Heart right ventricle (tissue), 16 donors: ENCODE data around the gene ZBTB6. TPM values are rescaled to one million over a fixed set of nuclear protein-coding genes. Genes with fewer than 3 reads are reported as not detected.

ENCODE experiments used
- ATAC-seq, 8 donors: fragments of 200-7000 bp; cut with Tn5 transposase; one replicate each; pipeline ENCODE4 v1.9.1; 2020; ENCODE audit warnings: mild to moderate bottlenecking in 8 of 8, moderate library complexity in 8 of 8, moderate number of reproducible peaks in 1 of 8
- DNase-seq, 2 donors: peaks; one replicate each; pipeline ENCODE4 v3.0.0-alpha.2; 2020
- H3K27ac ChIP-seq, 10 donors: fragments of 200-600 bp; sonication (generic) in 2 of 10; one replicate each; pipeline versions ENCODE4 v1.5.0 to v1.8.0; 2020 to 2022; ENCODE audit warnings: mild to moderate bottlenecking in 3 of 10
- H3K27me3 ChIP-seq, 7 donors: fragments of 200-600 bp; one replicate each; pipeline ENCODE4 v1.8.0; 2021 to 2022; ENCODE audit warnings: mild to moderate bottlenecking in 2 of 7
- H3K36me3 ChIP-seq, 9 donors: fragments of 200-600 bp; sonication (generic) in 1 of 9; one replicate each; pipeline versions ENCODE4 v1.5.0 to v1.8.0; 2020 to 2022; ENCODE audit warnings: mild to moderate bottlenecking in 2 of 9
- H3K4me1 ChIP-seq, 9 donors: fragments of 200-600 bp; sonication (generic) in 1 of 9; one replicate each; pipeline versions ENCODE4 v1.5.0 to v1.8.0; 2020 to 2022; ENCODE audit warnings: mild to moderate bottlenecking in 4 of 9
- H3K4me3 ChIP-seq, 10 donors: fragments of 200-600 bp; sonication (generic) in 2 of 10; one replicate each; pipeline versions ENCODE4 v1.5.0 to v1.8.0; 2020 to 2022; ENCODE audit warnings: mild to moderate bottlenecking in 7 of 10, moderate library complexity in 2 of 10
- H3K9me3 ChIP-seq, 11 donors: fragments of 200-600 bp in 10 of 11; sonication (generic) in 2 of 11; one replicate each; pipeline versions ENCODE4 v1.5.0 to v1.8.0; 2013 to 2022; ENCODE audit warnings: mild to moderate bottlenecking in 2 of 11, control low read depth in 1 of 11, moderate library complexity in 1 of 11
- CTCF ChIP-seq, 9 donors: fragments of 200-600 bp; sonication (generic) in 2 of 9; IDR thresholded peaks; one replicate each; pipeline versions ENCODE4 v1.5.0 to v1.8.0; 2021 to 2022; ENCODE audit warnings: antibody characterized with exemption in 9 of 9, mild to moderate bottlenecking in 5 of 9, moderate library complexity in 1 of 9
- WGBS, 2 donors: extraction: QIAGEN DNeasy Blood & Tissue Kit; methylation state at CpG; one replicate each; pipeline ENCODE4 v1.1.7; 2013; ENCODE audit warnings: inconsistent platforms in 1 of 2; 5-methylcytosine and 5-hydroxymethylcytosine counted together
- intact Hi-C, 10 donors: fragments of 100-400 bp; cut with DNase I; formaldehyde crosslinking; loops; one replicate each; pipeline versions ENCODE4 v1.11.1 to v1.14.2; 2022
- polyA plus RNA-seq, 2 donors: library from polyadenylated mRNA; stranded (reverse); fragments of 200-250 nt; gene quantifications; one replicate each; pipeline ENCODE4 v1.2.3, GENCODE V29; 2013
- total RNA-seq, 10 donors: library from RNA; stranded (reverse); fragmentation: NEBNext Ultra II Directional in 3 of 10; extraction: Animal tissue kit (Norgen Biotek cat#: 25700) in 3 of 10; gene quantifications; one replicate each; pipeline versions ENCODE4 v1.2.1 to v1.2.4, GENCODE V29; 2021 to 2023
- donor health status: Arrhythmogenic right ventricular cardiomyopathy.
- donor health status: ischemic (EF 13 %, LVEDD 7.1; RV severe dilation, severe dysfunction).
- donor health status: healthy with polysubstance abuse.
- donor health status: DM: no; HTN: yes; CAD: no.
- donor health status: DM: no; HTN: no; CAD: no.
- donor health status: ischemic (EF 25% LVEDD 6.9; RV normal size, moderate dysfunction).
- donor health status: ischemic (EF 25% LVEDD 5.7; RV mildly dilated, moderate dysfunction).
- donor health status: healthy.
- donor health status: DM: yes; HTN: yes; CAD: no.
- donor health status: Ischemic cardiomyopathy.
- donor health status: ischemic (EF 35%, LVEDD 5.7; RV mildly dilated, moderate dysfunction).
- donor health status: nonischemic (EF 11% LVEDD 7.7; RV severe dilation, severe dysfunction).
- donor health status: DM: yes; HTN: yes; CAD: no.
- donor health status: PGD.
- donor health status: ischemic (EF 29% LVEDD 5.4; RV normal size, mild dysfunction).
- donor health status: nonischemic (EF 23%, LVEDD 6.1; RV moderate dilation, normal function).

ZBTB6 gene
- total and polyA plus RNA-seq, 12 donors, result 2.2 to 7.0 (median 5.7) TPM

- no peaks in the 10 kb centered on the region for H3K9me3 ChIP-seq
- H3K27ac ChIP-seq, result peak overlapping the region in 5 of 10 donors; percentile 9 to 66 (median 40)
- no CpG with 5 or more reads among the region's 5 CpGs for WGBS, 2 donors
- intact Hi-C loops, result loop anchor here in 1 of 10 donors (10.0 kb wide), 1 partner anchor 51 kb away; no protein-coding TSS in a partner anchor
- TF ChIP-seq CTCF (IDR thresholded peaks at IDR 0.05), result no peak
- peaks cover 0 to 13% (median 0%) of the 10 kb centered on the region in 9 donors for H3K4me1 ChIP-seq
- DNase-seq (no peak), ATAC-seq (no peak)
- peaks cover 0 to 70% (median 4%) of the 10 kb centered on the region in 9 donors for H3K36me3 ChIP-seq
- H3K27me3 ChIP-seq, result no peaks in the 10 kb centered on the region
- no peak overlapping the region for H3K4me3 ChIP-seq
Measured at GRCh38 chr9:122866079-122866478, 47.0 kb downstream of the ZBTB6 start.

- Histone ChIP-seq H3K27me3 (no peaks in the 10 kb centered on the region), H3K4me3 (peak overlapping the region in 1 of 10 donors; percentile 6), H3K36me3 (peaks cover 0 to 70% (median 4%) of the 10 kb centered on the region in 9 donors), H3K27ac (peak overlapping the region in 8 of 10 donors; percentile 16 to 66 (median 32)), H3K4me1 (peaks cover 0 to 13% (median 0%) of the 10 kb centered on the region in 9 donors), H3K9me3 (no peaks in the 10 kb centered on the region)
- DNase-seq (no peak), ATAC-seq (peak in 4 of 8 donors; percentile 29 to 59 (median 45))
- WGBS, 2 donors, result 66 to 69% methylated on average over 7 of the region's 7 CpGs
- intact Hi-C loops, result loop anchor here in 1 of 10 donors (10.0 kb wide), 1 partner anchor 50 kb away; no protein-coding TSS in a partner anchor
- no peak for TF ChIP-seq CTCF (IDR thresholded peaks at IDR 0.05)
Measured at GRCh38 chr9:122865300-122865699, 47.8 kb downstream of the ZBTB6 start.

GRCh38 chr9:122863407-122863806 lies 49.7 kb downstream of the ZBTB6 start:
- DNase-seq, result no peak
- TF ChIP-seq CTCF (IDR thresholded peaks at IDR 0.05), result no peak
- no peak for ATAC-seq
- no peak overlapping the region for H3K4me3 ChIP-seq
- peaks cover 0 to 13% (median 0%) of the 10 kb centered on the region in 9 donors for H3K4me1 ChIP-seq
- H3K27me3 ChIP-seq, result no peaks in the 10 kb centered on the region
- 98% methylated on average over 3 of the region's 3 CpGs for WGBS, 2 donors
- H3K36me3 ChIP-seq, result peaks cover 0 to 73% (median 15%) of the 10 kb centered on the region in 9 donors
- intact Hi-C loops, result loop anchor here in 1 of 10 donors (10.0 kb wide), 1 partner anchor 49 kb away; no protein-coding TSS in a partner anchor
- H3K27ac ChIP-seq, result no peak overlapping the region
- H3K9me3 ChIP-seq, result no peaks in the 10 kb centered on the region

- H3K27me3 ChIP-seq, result no peaks in the 10 kb centered on the region
- peaks cover 0 to 97% (median 30%) of the 10 kb centered on the region in 9 donors for H3K36me3 ChIP-seq
- no peaks in the 10 kb centered on the region for H3K9me3 ChIP-seq
- intact Hi-C loops, result loop anchor here in 1 of 10 donors (10.0 kb wide), 1 partner anchor 46 kb away; no protein-coding TSS in a partner anchor
- ATAC-seq, result no peak
- no peak overlapping the region for H3K27ac ChIP-seq
- no peak for TF ChIP-seq CTCF (IDR thresholded peaks at IDR 0.05)
- H3K4me1 ChIP-seq, result peaks cover 0 to 13% (median 0%) of the 10 kb centered on the region in 9 donors
- 90 to 95% methylated on average over 8 of the region's 8 CpGs for WGBS, 2 donors
- no peak overlapping the region for H3K4me3 ChIP-seq
- DNase-seq, result no peak
Measured at GRCh38 chr9:122860319-122861142, 52.6 kb downstream of the ZBTB6 start.

Other genes with a start within 250 kb of the ZBTB6 start
- gene OR1L3, start 238.2 kb downstream of the ZBTB6 start, total RNA-seq, result not detected
- not detected for gene OR1L3, start 238.2 kb downstream of the ZBTB6 start, polyA plus RNA-seq
- gene OR1L4, start 189.3 kb downstream of the ZBTB6 start, total RNA-seq, result not detected
- not detected for gene OR1L4, start 189.3 kb downstream of the ZBTB6 start, polyA plus RNA-seq
- gene OR1L6, start 171.0 kb downstream of the ZBTB6 start, total RNA-seq, result not detected
- gene OR1L6, start 171.0 kb downstream of the ZBTB6 start, polyA plus RNA-seq, result not detected
- gene OR5C1, start 124.4 kb downstream of the ZBTB6 start, total RNA-seq, result not detected
- not detected for gene OR5C1, start 124.4 kb downstream of the ZBTB6 start, polyA plus RNA-seq
- not detected for gene OR1K1, start 113.2 kb downstream of the ZBTB6 start, total RNA-seq
- gene OR1K1, start 113.2 kb downstream of the ZBTB6 start, polyA plus RNA-seq, result not detected
- 1 to 10 TPM; 6.7 to 9.5 (median 8.0) TPM for gene PDCL, start 84.7 kb downstream of the ZBTB6 start, total RNA-seq
- 1 to 10 TPM; 3.6 to 5.4 TPM for gene PDCL, start 84.7 kb downstream of the ZBTB6 start, polyA plus RNA-seq
- gene RC3H2, start 8.0 kb downstream of the ZBTB6 start, total RNA-seq, result 10 to 100 TPM; 35.6 to 52.2 (median 43.5) TPM
- gene RC3H2, start 8.0 kb downstream of the ZBTB6 start, polyA plus RNA-seq, result 10 to 100 TPM in 1 of 2 donors, 1 to 10 TPM in 1; 7.1 to 13.0 TPM
- gene ZBTB26, start 18.2 kb upstream of the ZBTB6 start, total RNA-seq, result 1 to 10 TPM; 3.0 to 5.5 (median 4.5) TPM
- 1 to 10 TPM; 2.0 to 2.2 TPM for gene ZBTB26, start 18.2 kb upstream of the ZBTB6 start, polyA plus RNA-seq
- gene RABGAP1, start 27.7 kb upstream of the ZBTB6 start, total RNA-seq, result 10 to 100 TPM; 36.9 to 62.3 (median 48.7) TPM
- gene RABGAP1, start 27.7 kb upstream of the ZBTB6 start, polyA plus RNA-seq, result 10 to 100 TPM in 1 of 2 donors, 1 to 10 TPM in 1; 9.3 to 11.6 TPM
- gene GPR21, start 120.3 kb upstream of the ZBTB6 start, total RNA-seq, result under 1 TPM in 7 of 10 donors, not detected in 3; 0.32 to 0.95 (median 0.65) TPM
- under 1 TPM in 1 of 2 donors, not detected in 1; 0.25 TPM for gene GPR21, start 120.3 kb upstream of the ZBTB6 start, polyA plus RNA-seq